OCI-LY3 (cell line): ENCODE data around the gene GABRB3.

Experiments used
- H2AFZ ChIP-seq: fragments of 200-600, 300-600 bp; shearing (Covaris generic); 2 replicates; pipeline ENCODE4 v1.6.0; 2014; ENCODE audit warnings: antibody characterized with exemption, low read depth, low read length
- H3K27ac ChIP-seq: fragments of 200-600, 300-600 bp; sonication (generic); 2 replicates; pipeline ENCODE4 v1.5.1; 2014; ENCODE audit warnings: mild to moderate bottlenecking, low read length, moderate library complexity, mixed read lengths
- H3K27me3 ChIP-seq: fragments of 200-600, 300-600 bp; sonication (generic); 2 replicates; pipeline ENCODE4 v1.6.1; 2014; ENCODE audit warnings: low read depth, low read length, mixed read lengths
- H3K36me3 ChIP-seq: fragments of 200-600, 300-600 bp; sonication (generic); replicated peaks from 2 replicates; pipeline ENCODE3; 2014; ENCODE audit warnings: low read depth, low read length, mixed read lengths
- H3K4me1 ChIP-seq: fragments of 300-600, 200-600 bp; sonication (generic); 2 replicates; pipeline ENCODE4 v1.6.1; 2014; ENCODE audit warnings: low read length, mixed read lengths
- H3K4me2 ChIP-seq: fragments of 200-600, 300-600 bp; sonication (generic); 2 replicates; pipeline ENCODE4 v1.6.1; 2014; ENCODE audit warnings: low read length, mixed read lengths
- H3K4me3 ChIP-seq: fragments of 300-600, 200-600 bp; sonication (generic); 2 replicates; pipeline ENCODE4 v1.5.1; 2014; ENCODE audit warnings: antibody characterized with exemption, mild to moderate bottlenecking, low read length, moderate library complexity
- H3K79me2 ChIP-seq: fragments of 300-600, 200-600 bp; shearing (Covaris generic); 2 replicates; pipeline ENCODE4 v1.6.1; 2014; ENCODE audit warnings: mild to moderate bottlenecking, low read length, mixed read lengths
- H3K9ac ChIP-seq: fragments of 300-600, 200-600 bp; shearing (Covaris generic); 2 replicates; pipeline ENCODE4 v1.6.0; 2014; ENCODE audit warnings: mild to moderate bottlenecking, low read length, moderate library complexity
- H3K9me3 ChIP-seq: fragments of 200-600, 300-600 bp; shearing (Covaris generic); 2 replicates; pipeline ENCODE4 v1.6.1; 2014; ENCODE audit warnings: low read length, mixed read lengths; ENCODE audit not compliant: insufficient read depth
- H4K20me1 ChIP-seq: fragments of 200-600, 300-600 bp; sonication (generic); 2 replicates; pipeline ENCODE4 v1.6.1; 2016; ENCODE audit warnings: low read length, mixed read lengths; ENCODE audit not compliant: insufficient read depth
- EZH2phosphoT487 ChIP-seq: fragments of 200-600 bp; shearing (Covaris generic); IDR thresholded peaks from 2 replicates; pipeline ENCODE4 v1.6.1; 2018; ENCODE audit warnings: antibody characterized with exemption, mixed run types, low read depth
- TF ChIP-seq, protein P1 (sequence below): fragments of 200-600, 300-600 bp; sonication (generic); IDR thresholded peaks from 2 replicates; pipeline ENCODE4 v1.5.1; 2014; ENCODE audit warnings: antibody characterized with exemption, low read length, low read depth

GABRB3 gene

DNA sequence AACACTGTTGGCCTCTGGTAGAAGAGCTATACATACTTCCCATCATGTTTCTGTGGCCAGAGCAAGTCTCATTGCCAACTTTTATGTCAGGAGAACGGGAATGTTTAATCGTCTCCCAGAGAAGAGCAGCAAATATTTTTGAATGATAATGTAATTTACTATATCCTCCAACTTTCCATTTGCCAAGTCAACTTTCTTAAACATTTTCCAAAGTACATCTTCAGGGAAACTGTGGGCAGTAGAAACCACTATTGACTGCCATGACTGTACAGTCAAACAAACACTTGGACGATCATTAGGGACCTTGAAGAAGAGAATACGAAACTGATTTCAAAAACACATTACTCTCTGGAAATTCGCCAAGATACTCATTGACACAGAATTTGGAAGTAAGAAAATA lies 201.5 kb downstream of the GABRB3 start:
- Histone ChIP-seq H3K27ac (no peak overlapping the region), H3K36me3 (no peaks in the 10 kb centered on the region)
- no peak for TF ChIP-seq EZH2phosphoT487
- TF ChIP-seq, protein P1, sequence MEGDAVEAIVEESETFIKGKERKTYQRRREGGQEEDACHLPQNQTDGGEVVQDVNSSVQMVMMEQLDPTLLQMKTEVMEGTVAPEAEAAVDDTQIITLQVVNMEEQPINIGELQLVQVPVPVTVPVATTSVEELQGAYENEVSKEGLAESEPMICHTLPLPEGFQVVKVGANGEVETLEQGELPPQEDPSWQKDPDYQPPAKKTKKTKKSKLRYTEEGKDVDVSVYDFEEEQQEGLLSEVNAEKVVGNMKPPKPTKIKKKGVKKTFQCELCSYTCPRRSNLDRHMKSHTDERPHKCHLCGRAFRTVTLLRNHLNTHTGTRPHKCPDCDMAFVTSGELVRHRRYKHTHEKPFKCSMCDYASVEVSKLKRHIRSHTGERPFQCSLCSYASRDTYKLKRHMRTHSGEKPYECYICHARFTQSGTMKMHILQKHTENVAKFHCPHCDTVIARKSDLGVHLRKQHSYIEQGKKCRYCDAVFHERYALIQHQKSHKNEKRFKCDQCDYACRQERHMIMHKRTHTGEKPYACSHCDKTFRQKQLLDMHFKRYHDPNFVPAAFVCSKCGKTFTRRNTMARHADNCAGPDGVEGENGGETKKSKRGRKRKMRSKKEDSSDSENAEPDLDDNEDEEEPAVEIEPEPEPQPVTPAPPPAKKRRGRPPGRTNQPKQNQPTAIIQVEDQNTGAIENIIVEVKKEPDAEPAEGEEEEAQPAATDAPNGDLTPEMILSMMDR: no peak

DNA sequence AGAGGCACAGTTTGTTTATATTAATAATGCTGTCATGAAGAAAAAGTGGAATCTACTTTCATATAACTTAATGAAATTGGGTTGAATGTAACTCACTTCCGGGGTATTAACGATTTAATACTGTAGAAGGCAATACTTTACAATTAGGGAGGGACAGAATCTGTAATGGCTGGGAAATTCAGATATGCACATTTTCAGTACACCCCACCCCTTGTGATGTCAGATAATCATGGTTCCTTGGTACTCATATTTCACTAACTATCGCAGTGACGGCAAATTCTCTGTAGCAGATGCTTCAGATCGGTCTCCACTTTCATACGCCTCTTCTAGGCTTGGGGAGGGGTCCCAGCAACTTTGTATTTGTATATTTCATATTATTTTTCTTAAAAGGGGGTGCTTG lies 207.3 kb downstream of the GABRB3 start:
- no peaks in the 10 kb centered on the region for H3K9me3 ChIP-seq
- no peaks in the 10 kb centered on the region for H3K4me1 ChIP-seq
- no peak overlapping the region for H3K27ac ChIP-seq
- no peaks in the 10 kb centered on the region for H3K79me2 ChIP-seq
- no peak overlapping the region for H2AFZ ChIP-seq
- no peaks in the 10 kb centered on the region for H3K36me3 ChIP-seq
- H3K4me2 ChIP-seq: no peak overlapping the region
- H3K27me3 ChIP-seq: no peaks in the 10 kb centered on the region
- no peak overlapping the region for H3K9ac ChIP-seq
- no peaks in the 10 kb centered on the region for H4K20me1 ChIP-seq
- TF ChIP-seq, protein P1: no peak
- no peak for TF ChIP-seq EZH2phosphoT487
- H3K4me3 ChIP-seq: no peak overlapping the region

More for the DNA sequence above, 201.5 kb downstream of the GABRB3 start:
- Histone ChIP-seq H4K20me1 (no peaks in the 10 kb centered on the region), H3K4me3 (no peak overlapping the region), H3K9me3 (no peaks in the 10 kb centered on the region), H3K27me3 (no peaks in the 10 kb centered on the region), H3K4me2 (no peak overlapping the region), H2AFZ (no peak overlapping the region), H3K4me1 (no peaks in the 10 kb centered on the region), H3K79me2 (no peaks in the 10 kb centered on the region), H3K9ac (no peak overlapping the region)

DNA sequence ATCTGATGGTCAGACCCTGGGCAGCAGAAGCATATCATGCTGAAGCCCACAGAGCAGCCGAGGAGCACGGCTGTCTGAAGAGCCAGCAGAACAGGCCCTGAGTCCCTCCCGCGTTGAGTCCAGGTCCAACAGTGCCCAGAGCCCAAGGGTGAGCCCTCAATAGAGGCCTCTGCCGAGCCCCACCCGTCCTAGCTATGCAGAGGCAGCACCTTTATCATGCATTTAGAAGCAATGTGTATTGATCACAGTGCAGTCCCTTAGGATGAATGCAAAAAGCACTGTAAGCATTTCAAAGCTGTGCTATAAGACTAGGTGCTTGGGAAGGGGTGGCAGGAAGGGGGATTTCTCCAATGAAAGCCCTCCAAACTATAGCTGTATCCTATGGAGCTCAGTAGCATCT lies 208.5 kb downstream of the GABRB3 start:
- Histone ChIP-seq H3K9me3 (no peaks in the 10 kb centered on the region), H3K27me3 (no peaks in the 10 kb centered on the region), H3K79me2 (no peaks in the 10 kb centered on the region), H3K36me3 (no peaks in the 10 kb centered on the region), H3K27ac (no peak overlapping the region), H3K4me3 (no peak overlapping the region), H3K9ac (no peak overlapping the region), H4K20me1 (no peaks in the 10 kb centered on the region), H3K4me1 (no peaks in the 10 kb centered on the region), H3K4me2 (no peak overlapping the region), H2AFZ (no peak overlapping the region)
- TF ChIP-seq, protein P1: no peak
- no peak for TF ChIP-seq EZH2phosphoT487

DNA sequence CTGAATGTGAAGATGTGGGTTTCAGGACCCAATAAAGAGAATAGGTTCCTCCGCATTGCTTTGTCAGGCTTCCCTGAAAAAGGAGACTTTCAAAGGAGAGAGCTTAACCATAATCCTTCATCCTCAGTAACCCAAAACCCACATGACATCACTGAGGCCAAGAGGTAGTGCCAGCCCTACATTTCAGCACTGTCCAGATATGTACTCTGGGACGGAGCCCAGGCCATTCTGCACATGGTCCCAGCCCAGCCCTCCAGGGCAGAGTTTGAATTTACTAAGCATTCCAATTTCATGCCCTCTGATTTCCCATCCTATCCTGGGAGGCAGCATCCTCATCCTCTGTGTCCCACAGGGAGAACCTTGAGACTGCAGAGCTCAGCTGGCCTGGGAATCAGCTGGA lies 210.5 kb downstream of the GABRB3 start:
- no peak overlapping the region for H3K4me2 ChIP-seq
- no peak overlapping the region for H3K4me3 ChIP-seq
- no peak overlapping the region for H3K9ac ChIP-seq
- H3K9me3 ChIP-seq: no peaks in the 10 kb centered on the region
- no peaks in the 10 kb centered on the region for H4K20me1 ChIP-seq
- H3K36me3 ChIP-seq: no peaks in the 10 kb centered on the region
- TF ChIP-seq, protein P1: no peak
- TF ChIP-seq EZH2phosphoT487: no peak
- H2AFZ ChIP-seq: no peak overlapping the region
- no peaks in the 10 kb centered on the region for H3K4me1 ChIP-seq
- no peaks in the 10 kb centered on the region for H3K27me3 ChIP-seq
- H3K79me2 ChIP-seq: no peaks in the 10 kb centered on the region
- H3K27ac ChIP-seq: no peak overlapping the region
